H9 (cell line): Measurements from ENCODE around the gene CLCNKA. TPM values are rescaled to one million over a fixed set of nuclear protein-coding genes. Genes with fewer than 3 reads are reported as not detected.

ENCODE experiments used
- DNase-seq: peaks from one replicate; pipeline ENCODE4 v3.0.0-alpha.2; 2017
- H2AFZ ChIP-seq: one replicate; pipeline ENCODE4 v1.6.1; 2013; ENCODE audit warnings: mild to moderate bottlenecking, low read length, control low read depth, moderate library complexity
- H2AK5ac ChIP-seq: 2 replicates; pipeline ENCODE4 v1.6.1; 2013; ENCODE audit warnings: low read length, control low read depth, mixed read lengths; ENCODE audit not compliant: insufficient read length
- H2BK120ac ChIP-seq: one replicate; pipeline ENCODE4 v1.6.1; 2013; ENCODE audit warnings: low read depth, mild to moderate bottlenecking, low read length, control low read depth, inconsistent platforms; ENCODE audit not compliant: poor library complexity, severe bottlenecking
- H2BK12ac ChIP-seq: 2 replicates; pipeline ENCODE4 v1.6.1; 2013; ENCODE audit warnings: low read length, control low read depth, mixed read lengths, low read depth; ENCODE audit not compliant: insufficient read length
- H2BK15ac ChIP-seq: 2 replicates; pipeline ENCODE4 v1.6.1; 2013; ENCODE audit warnings: low read depth, low read length, control low read depth
- H2BK20ac ChIP-seq: one replicate; pipeline ENCODE4 v1.6.1; 2013; ENCODE audit warnings: low read depth, mild to moderate bottlenecking, low read length, control low read depth, inconsistent platforms; ENCODE audit not compliant: poor library complexity, severe bottlenecking
- H2BK5ac ChIP-seq: 2 replicates; pipeline ENCODE4 v1.6.1; 2013; ENCODE audit warnings: low read length, control low read depth, mixed read lengths; ENCODE audit not compliant: insufficient read length
- H3K14ac ChIP-seq: 2 replicates; pipeline ENCODE4 v1.6.1; 2013; ENCODE audit warnings: low read length, control low read depth; ENCODE audit not compliant: insufficient read depth
- H3K18ac ChIP-seq: 2 replicates; pipeline ENCODE4 v1.6.1; 2013; ENCODE audit warnings: low read depth, mild to moderate bottlenecking, mixed read lengths, low read length, control low read depth; ENCODE audit not compliant: insufficient read length
- H3K23ac ChIP-seq: 2 replicates; pipeline ENCODE4 v1.6.1; 2013; ENCODE audit warnings: low read length, control low read depth, mixed read lengths, low read depth; ENCODE audit not compliant: insufficient read length
- H3K23me2 ChIP-seq: 2 replicates; pipeline ENCODE4 v1.6.1; 2013; ENCODE audit warnings: low read depth, mild to moderate bottlenecking, mixed read lengths, low read length, control low read depth; ENCODE audit not compliant: insufficient read length, poor library complexity, severe bottlenecking
- H3K27ac ChIP-seq: 2 replicates; pipeline ENCODE4 v1.5.1; 2013; ENCODE audit warnings: low read length, control low read depth, mixed read lengths, low read depth; ENCODE audit not compliant: insufficient read length
- H3K27me3 ChIP-seq: 2 replicates; pipeline ENCODE4 v1.6.1; 2013; ENCODE audit warnings: low read length, control low read depth, inconsistent platforms; ENCODE audit not compliant: insufficient read depth
- H3K4ac ChIP-seq: 2 replicates; pipeline ENCODE4 v1.6.1; 2013; ENCODE audit warnings: low read depth, mild to moderate bottlenecking, control low read depth, inconsistent platforms, low read length, moderate library complexity
- H3K4me1 ChIP-seq: 2 replicates; pipeline ENCODE4 v1.6.1; 2013; ENCODE audit warnings: low read length, control low read depth, inconsistent platforms; ENCODE audit not compliant: insufficient read depth
- H3K4me2 ChIP-seq: 2 replicates; pipeline ENCODE4 v1.6.1; 2013; ENCODE audit warnings: low read length, control low read depth, mixed read lengths; ENCODE audit not compliant: insufficient read length, insufficient read depth
- H3K56ac ChIP-seq: 2 replicates; pipeline ENCODE4 v1.6.1; 2013; ENCODE audit warnings: low read depth, mild to moderate bottlenecking, mixed read lengths, low read length, control low read depth; ENCODE audit not compliant: insufficient read length
- H3K79me1 ChIP-seq: 2 replicates; pipeline ENCODE4 v1.6.1; 2013; ENCODE audit warnings: low read depth, mild to moderate bottlenecking, moderate library complexity, low read length, control low read depth, inconsistent platforms; ENCODE audit not compliant: insufficient read depth, poor library complexity, severe bottlenecking
- H3K79me2 ChIP-seq: 2 replicates; pipeline ENCODE4 v1.6.1; 2013; ENCODE audit warnings: low read length, control low read depth, inconsistent platforms; ENCODE audit not compliant: insufficient read depth
- H3K9ac ChIP-seq: 2 replicates; pipeline ENCODE4 v1.6.1; 2013; ENCODE audit warnings: low read length, control low read depth, mixed read lengths; ENCODE audit not compliant: insufficient read length; ENCODE audit errors: extremely low read depth
- H3K9me3 ChIP-seq: one replicate; pipeline ENCODE4 v1.6.1; 2013; ENCODE audit warnings: low read depth, low read length, inconsistent platforms; ENCODE audit not compliant: control insufficient read depth
- H3T11ph ChIP-seq: one replicate; pipeline ENCODE4 v1.6.1; 2013; ENCODE audit warnings: mild to moderate bottlenecking, low read length, control low read depth, inconsistent platforms
- H4K20me1 ChIP-seq: one replicate; pipeline ENCODE4 v1.6.1; 2013; ENCODE audit not compliant: control insufficient read depth, insufficient read length, insufficient read depth
- H4K5ac ChIP-seq: 2 replicates; pipeline ENCODE4 v1.6.1; 2013; ENCODE audit warnings: low read depth, mild to moderate bottlenecking, mixed read lengths, low read length, control low read depth; ENCODE audit not compliant: insufficient read length
- H4K8ac ChIP-seq: replicated peaks from 2 replicates; pipeline ENCODE4 v1.6.1; 2013; ENCODE audit warnings: low read length, control low read depth, mixed read lengths, low read depth; ENCODE audit not compliant: insufficient read length
- H4K91ac ChIP-seq: 2 replicates; pipeline ENCODE4 v1.6.1; 2013; ENCODE audit warnings: low read depth, mild to moderate bottlenecking, moderate library complexity, mixed read lengths, low read length, control low read depth; ENCODE audit not compliant: insufficient read length
- H3K27ac Mint-ChIP-seq, 3 experiments: 2 replicates in 2 of 3; 3 replicates in 1 of 3; pipeline ENCODE4 v1.8.0; 2020 to 2021; ENCODE audit warnings: mixed read lengths in 3 of 3, mild to moderate bottlenecking in 1 of 3, moderate library complexity in 1 of 3
- H3K27me3 Mint-ChIP-seq: 2 replicates; pipeline ENCODE4 v1.8.0; 2021; ENCODE audit warnings: low read depth, mild to moderate bottlenecking, moderate library complexity, mixed read lengths
- H3K36me3 Mint-ChIP-seq, 3 experiments: 2 replicates in 2 of 3; 3 replicates in 1 of 3; pipeline ENCODE4 v1.8.0; 2020 to 2021; ENCODE audit warnings: low read depth in 3 of 3, mixed read lengths in 3 of 3; ENCODE audit not compliant: insufficient read depth in 1 of 3
- H3K4me1 Mint-ChIP-seq, 2 experiments: 2 replicates each; pipeline ENCODE4 v1.8.0; 2020; ENCODE audit warnings: mixed read lengths in 2 of 2
- H3K4me3 Mint-ChIP-seq, 2 experiments: 2 replicates in 1 of 2; 3 replicates in 1 of 2; pipeline ENCODE4 v1.8.0; 2020 to 2021; ENCODE audit warnings: mild to moderate bottlenecking in 2 of 2, mixed read lengths in 2 of 2, moderate library complexity in 1 of 2
- H3K9me3 Mint-ChIP-seq, 2 experiments: 2 replicates in 1 of 2; 3 replicates in 1 of 2; pipeline ENCODE4 v1.8.0; 2020; ENCODE audit warnings: mild to moderate bottlenecking in 2 of 2, mixed read lengths in 2 of 2, moderate library complexity in 1 of 2
- WGBS: extraction: QIAGEN DNeasy Blood & Tissue Kit; methylation state at CpG from one replicate; pipeline ENCODE4 v1.1.7; 2013; ENCODE audit warnings: missing lambda C conversion rate, low lambda C conversion rate, mixed read lengths; ENCODE audit not compliant: insufficient read length; ENCODE audit errors: extremely low coverage; 5-methylcytosine and 5-hydroxymethylcytosine counted together
- total RNA-seq: library from RNA; stranded (reverse); gene quantifications from 2 replicates; pipeline ENCODE4 v1.2.1, GENCODE V29; 2021
- TF ChIP-seq, protein P1 (sequence below): fragments of 200-600 bp; sonication (generic); conservative IDR thresholded peaks from 3 replicates; pipeline ENCODE4 v1.8.0; 2021; ENCODE audit warnings: antibody characterized with exemption, mild to moderate bottlenecking

The CLCNKA gene
- total RNA-seq, 1 experiment from 2014 or later: 0.98 TPM

DNA sequence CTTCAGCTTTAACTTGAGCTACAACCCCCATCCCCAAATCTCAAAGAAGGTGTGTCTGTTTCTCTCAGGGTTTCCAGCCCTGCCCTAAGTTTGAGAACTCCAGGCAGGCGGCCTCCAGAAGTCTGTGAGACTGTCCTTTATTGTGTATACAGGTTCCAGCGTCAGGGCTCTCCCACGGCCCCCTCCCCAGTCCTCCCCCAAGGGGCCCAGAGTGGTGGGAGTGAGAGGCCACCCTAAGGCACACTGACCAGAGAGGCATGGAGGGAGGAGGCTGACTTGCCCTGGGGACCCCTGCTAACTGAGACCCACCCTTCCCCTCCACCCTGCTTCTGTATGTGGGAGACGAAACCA lies 8.0 kb upstream of the CLCNKA start:
- H4K91ac ChIP-seq: no peak overlapping the region
- H2BK5ac ChIP-seq: no peak overlapping the region
- H3K23ac ChIP-seq: no peak overlapping the region
- H2BK120ac ChIP-seq: no peak overlapping the region
- H3K56ac ChIP-seq: no peak overlapping the region
- no peak overlapping the region for H4K8ac ChIP-seq
- TF ChIP-seq, protein P1, sequence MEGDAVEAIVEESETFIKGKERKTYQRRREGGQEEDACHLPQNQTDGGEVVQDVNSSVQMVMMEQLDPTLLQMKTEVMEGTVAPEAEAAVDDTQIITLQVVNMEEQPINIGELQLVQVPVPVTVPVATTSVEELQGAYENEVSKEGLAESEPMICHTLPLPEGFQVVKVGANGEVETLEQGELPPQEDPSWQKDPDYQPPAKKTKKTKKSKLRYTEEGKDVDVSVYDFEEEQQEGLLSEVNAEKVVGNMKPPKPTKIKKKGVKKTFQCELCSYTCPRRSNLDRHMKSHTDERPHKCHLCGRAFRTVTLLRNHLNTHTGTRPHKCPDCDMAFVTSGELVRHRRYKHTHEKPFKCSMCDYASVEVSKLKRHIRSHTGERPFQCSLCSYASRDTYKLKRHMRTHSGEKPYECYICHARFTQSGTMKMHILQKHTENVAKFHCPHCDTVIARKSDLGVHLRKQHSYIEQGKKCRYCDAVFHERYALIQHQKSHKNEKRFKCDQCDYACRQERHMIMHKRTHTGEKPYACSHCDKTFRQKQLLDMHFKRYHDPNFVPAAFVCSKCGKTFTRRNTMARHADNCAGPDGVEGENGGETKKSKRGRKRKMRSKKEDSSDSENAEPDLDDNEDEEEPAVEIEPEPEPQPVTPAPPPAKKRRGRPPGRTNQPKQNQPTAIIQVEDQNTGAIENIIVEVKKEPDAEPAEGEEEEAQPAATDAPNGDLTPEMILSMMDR: no peak
- H2BK12ac ChIP-seq: no peak overlapping the region
- 0 out of 2 replicates have a peak overlapping the region, but pooled peaks have one; percentile 42 for H3K14ac ChIP-seq
- no peak overlapping the region for H2BK15ac ChIP-seq
- H3K36me3 Mint-ChIP-seq: no peaks in the 10 kb centered on the region
- H2BK20ac ChIP-seq: no peak overlapping the region
- no peaks in the 10 kb centered on the region for H3K79me2 ChIP-seq
- H3K27ac Mint-ChIP-seq: peak overlapping the region in 1 of 3 experiments; percentile 83; a peak in 1 of 7 replicates
- no peaks in the 10 kb centered on the region for H4K20me1 ChIP-seq
- no peak overlapping the region for H3K4ac ChIP-seq
- H3K4me1 Mint-ChIP-seq: peaks cover 24 to 52% of the 10 kb centered on the region in 2 experiments
- no peak overlapping the region for H3K18ac ChIP-seq
- no peaks in the 10 kb centered on the region for H3K9me3 Mint-ChIP-seq
- H3K23me2 ChIP-seq: no peaks in the 10 kb centered on the region
- no peak overlapping the region for H3T11ph ChIP-seq
- no peak overlapping the region for H2AK5ac ChIP-seq
- no peak overlapping the region for H3K9ac ChIP-seq
- WGBS: no CpG with 5 or more reads among the region's 4 CpGs
- peak overlapping the region; percentile 31 for H3K4me2 ChIP-seq
- H3K4me3 Mint-ChIP-seq: peak overlapping the region in 1 of 2 experiments; percentile 73; a peak in 2 of 5 replicates
- H3K79me1 ChIP-seq: no peaks in the 10 kb centered on the region
- H2AFZ ChIP-seq: no peak overlapping the region
- DNase-seq: no peak
- no peaks in the 10 kb centered on the region for H3K9me3 ChIP-seq
- H3K27me3 Mint-ChIP-seq: peaks cover 2% of the 10 kb centered on the region
- H3K27ac ChIP-seq: no peak overlapping the region
- H3K4me1 ChIP-seq: peaks cover 8% of the 10 kb centered on the region; the same call in 1 of the 2 replicates
- no peaks in the 10 kb centered on the region for H3K27me3 ChIP-seq
- no peak overlapping the region for H4K5ac ChIP-seq
